HG02938 (cell line): ENCODE measurements around the gene CA12.

Source experiments
- ATAC-seq: cut with Tn5 transposase; IDR thresholded peaks from one replicate; pipeline ENCODE4 v1.9.1; 2021; ENCODE audit warnings: mild to moderate bottlenecking, moderate library complexity; ENCODE audit not compliant: unreplicated experiment

Gene CA12

GRCh38 chr15:63402498-63403253 lies 21.0 kb upstream of the CA12 start:
- ATAC-seq: no peak

GRCh38 chr15:63401714-63402497 lies 20.3 kb upstream of the CA12 start:
- ATAC-seq: no peak

GRCh38 chr15:63401078-63401477 lies 19.4 kb upstream of the CA12 start:
- ATAC-seq: no peak

DNA sequence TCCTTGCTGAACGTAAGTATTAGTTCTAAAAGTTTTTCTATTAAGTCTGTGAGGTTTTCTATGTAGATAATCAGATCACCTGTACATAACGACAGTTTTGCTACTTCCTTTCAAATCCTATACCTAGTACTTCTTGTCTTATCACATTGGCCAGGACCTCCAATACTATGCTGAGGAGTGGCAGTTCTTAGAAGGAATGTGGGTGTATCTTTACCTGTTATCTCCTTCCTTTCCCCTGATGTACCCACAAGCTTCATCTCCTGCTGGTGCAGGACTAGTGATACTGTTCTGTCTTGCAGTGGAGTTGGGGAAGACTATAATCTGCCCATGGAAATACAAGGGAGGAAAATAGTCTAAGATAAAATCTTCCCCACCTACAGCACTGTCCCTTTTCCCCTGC lies 16.8 kb upstream of the CA12 start:
- ATAC-seq: no peak

DNA sequence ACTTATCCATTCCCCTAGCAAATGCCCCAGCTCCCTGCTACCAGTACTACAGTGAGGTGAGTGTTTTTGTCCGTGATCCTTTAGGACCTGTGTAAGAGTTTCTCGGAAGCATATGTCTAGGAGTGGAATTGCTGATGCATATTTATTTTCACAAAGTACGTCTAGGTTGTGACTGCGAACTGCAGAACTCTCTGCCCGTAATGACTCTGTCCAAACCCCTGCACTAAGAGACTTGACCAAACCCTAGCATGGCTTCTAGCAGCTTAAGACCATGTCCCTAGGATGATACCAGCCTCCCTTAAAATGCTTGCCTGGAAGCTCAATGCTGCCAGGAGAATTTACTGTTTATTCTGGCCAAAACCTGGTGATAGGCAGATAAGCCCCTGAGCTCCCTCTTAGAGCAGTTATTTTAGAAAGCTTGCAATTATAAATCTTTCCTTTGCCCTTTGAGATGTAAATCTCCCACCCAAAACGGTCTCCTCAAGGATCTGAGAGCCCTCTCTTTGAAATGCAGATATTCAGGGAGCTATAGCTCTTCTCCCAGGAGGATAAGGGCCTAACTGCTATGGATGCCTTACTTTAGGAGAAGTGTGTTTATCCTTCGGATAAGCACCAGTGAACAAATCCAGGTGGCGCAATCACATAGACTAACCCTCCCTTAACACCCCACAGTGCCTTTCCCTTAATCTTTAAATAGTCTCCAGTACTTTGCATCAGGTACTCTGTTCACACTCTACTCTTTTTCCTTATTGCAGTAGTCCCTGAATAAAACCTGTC lies 14.7 kb upstream of the CA12 start:
- ATAC-seq: no peak

DNA sequence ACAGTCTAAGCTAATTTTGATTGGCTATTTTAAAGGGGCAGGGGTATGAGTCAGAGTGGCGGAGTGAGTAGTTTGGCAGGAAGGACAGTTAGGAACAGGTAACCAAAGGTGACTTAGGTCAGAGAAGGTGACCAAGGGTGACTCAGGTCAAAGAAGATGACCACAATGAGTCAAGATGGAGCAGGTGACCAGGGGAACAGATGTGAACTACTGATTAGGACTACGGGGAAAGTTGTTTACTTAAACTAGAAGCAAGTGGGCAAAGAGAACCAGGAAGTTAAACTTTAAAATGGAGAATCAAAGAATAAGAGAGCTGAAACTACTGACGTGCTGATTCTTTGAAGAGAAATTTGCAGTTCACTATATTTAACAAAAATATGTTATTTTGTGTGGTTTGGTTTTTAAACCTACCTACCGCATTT lies 14.1 kb upstream of the CA12 start:
- no peak for ATAC-seq

GRCh38 chr15:63392361-63393009 lies 10.8 kb upstream of the CA12 start:
- no peak for ATAC-seq

GRCh38 chr15:63391669-63392360 lies 10.2 kb upstream of the CA12 start:
- ATAC-seq: no peak

DNA sequence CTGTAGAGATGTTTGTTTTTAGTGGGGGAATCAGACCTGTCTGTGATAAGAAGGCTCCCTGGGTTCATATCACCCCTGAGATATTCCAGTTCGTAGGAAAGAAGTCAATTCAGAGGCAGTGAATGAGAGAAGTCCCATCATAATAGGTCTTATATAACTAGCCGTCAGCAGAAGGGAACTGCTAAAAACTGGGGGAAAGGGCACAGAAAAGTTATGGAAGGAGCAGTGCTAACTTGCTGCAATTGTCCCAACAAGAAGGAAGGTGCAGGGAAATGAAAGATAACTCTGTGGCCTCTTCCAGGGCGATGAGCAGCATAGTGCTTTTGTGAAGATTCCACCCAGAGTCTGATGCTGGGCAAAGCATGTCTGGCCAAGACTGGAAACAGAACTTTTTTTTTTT lies 9.0 kb upstream of the CA12 start:
- no peak for ATAC-seq

DNA sequence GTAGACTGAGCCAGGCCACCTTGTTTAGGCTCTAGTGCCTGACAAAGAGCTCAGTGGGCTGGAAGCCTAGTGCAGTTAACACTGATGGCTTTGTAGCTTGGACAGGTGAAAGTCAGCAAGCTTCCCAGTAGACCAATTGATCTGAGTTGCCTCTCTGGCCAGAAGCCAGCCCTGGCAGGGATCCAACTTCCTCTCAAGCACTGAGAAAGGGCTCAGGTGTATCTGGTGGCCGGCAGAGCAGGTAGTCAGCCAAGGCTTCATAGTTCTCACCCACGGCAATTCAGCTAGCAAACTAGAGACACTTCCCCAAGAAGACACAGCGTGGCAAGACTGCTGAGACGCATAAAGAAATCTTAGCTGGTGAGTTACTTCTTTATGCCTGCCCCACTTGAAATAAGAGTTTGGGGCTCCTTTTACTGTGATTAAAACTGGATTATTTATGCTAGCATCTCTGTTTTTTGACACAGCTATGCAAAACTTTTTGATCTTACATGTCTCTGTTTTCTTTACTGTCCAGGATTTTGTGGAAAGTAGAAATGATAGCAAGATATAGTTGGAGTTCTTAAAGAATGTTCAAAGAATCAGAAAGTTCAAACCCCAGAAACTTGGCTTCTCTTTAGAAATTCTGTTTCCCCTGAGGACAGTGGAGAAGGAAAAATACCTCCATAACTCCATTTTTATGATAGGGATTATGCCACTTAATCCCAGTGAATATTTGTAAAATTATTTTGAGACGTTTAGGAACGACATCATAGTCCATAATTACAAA lies 8.4 kb upstream of the CA12 start:
- ATAC-seq: no peak

GRCh38 chr15:63388511-63388910 lies 6.9 kb upstream of the CA12 start:
- no peak for ATAC-seq

- no peak for ATAC-seq
Measured at GRCh38 chr15:63387748-63388493, 6.3 kb upstream of the CA12 start.

GRCh38 chr15:63385911-63386531 lies 4.4 kb upstream of the CA12 start:
- ATAC-seq: no peak

- no peak for ATAC-seq
Measured at GRCh38 chr15:63384906-63385305, 3.3 kb upstream of the CA12 start.

- ATAC-seq: no peak
Measured at GRCh38 chr15:63382966-63383710, 1.5 kb upstream of the CA12 start.

DNA sequence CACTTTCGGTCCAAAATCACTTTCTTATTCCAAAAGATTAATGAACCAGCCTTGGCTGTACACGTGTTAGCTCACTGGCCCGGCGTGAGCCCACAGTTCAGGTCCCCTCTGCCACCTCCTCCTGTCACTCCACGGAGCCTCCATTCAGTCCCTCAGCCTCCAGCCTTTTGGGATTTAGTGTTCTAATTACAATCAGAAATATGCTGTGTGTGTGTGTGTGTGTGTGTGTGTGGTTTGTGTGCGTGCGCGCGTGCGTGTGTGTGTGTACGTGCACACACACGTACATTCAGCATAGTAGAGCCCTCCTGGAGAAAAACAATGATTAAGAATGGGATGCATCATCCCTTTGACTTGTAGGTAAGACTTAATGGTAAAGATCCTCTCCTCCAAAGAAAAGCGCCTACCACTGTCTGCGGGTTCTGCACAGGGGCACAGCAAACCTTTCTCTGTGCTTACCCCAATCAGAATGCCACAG lies 801 bp downstream of the CA12 start:
- no peak for ATAC-seq

- ATAC-seq: no peak
Measured at GRCh38 chr15:63380151-63380807, 1.4 kb downstream of the CA12 start.
